Neural cell (in vitro differentiated cells): ENCODE measurements around the gene NPDC1. TPM values are rescaled to one million over a fixed set of nuclear protein-coding genes. Genes with fewer than 3 reads are reported as not detected.

ENCODE experiments used
- H2AFZ ChIP-seq: fragments of 200-600, 300-800 bp; sonication (generic), shearing (Covaris generic); 2 replicates; pipeline ENCODE4 v1.6.0; 2014; ENCODE audit warnings: low read depth, mild to moderate bottlenecking, antibody characterized with exemption, low read length, moderate library complexity
- H3F3A ChIP-seq: fragments of 200-600 bp; shearing (Covaris generic); 2 replicates; pipeline ENCODE4 v1.6.1; 2016; ENCODE audit warnings: mild to moderate bottlenecking, moderate library complexity, mixed read lengths, antibody characterized with exemption, low read length; ENCODE audit not compliant: insufficient read depth, poor library complexity, severe bottlenecking
- H3K27ac ChIP-seq: fragments of 200-600, 300-800 bp; sonication (generic), shearing (Covaris generic); 2 replicates; pipeline ENCODE4 v1.5.1; 2014; ENCODE audit warnings: mild to moderate bottlenecking, low read length, moderate library complexity
- H3K27me3 ChIP-seq: fragments of 300-800, 200-600 bp; sonication (generic), shearing (Covaris generic); 2 replicates; pipeline ENCODE4 v1.6.0; 2014; ENCODE audit warnings: mild to moderate bottlenecking, low read depth, low read length, moderate library complexity; ENCODE audit not compliant: insufficient read depth
- H3K36me3 ChIP-seq: fragments of 300-800, 200-600 bp; sonication (generic), shearing (Covaris generic); 2 replicates; pipeline ENCODE4 v1.5.1; 2014; ENCODE audit warnings: mild to moderate bottlenecking, antibody characterized with exemption, low read length, moderate library complexity; ENCODE audit not compliant: insufficient read depth
- H3K4me2 ChIP-seq: fragments of 300-800, 200-600 bp; sonication (generic), shearing (Covaris generic); 2 replicates; pipeline ENCODE4 v1.6.0; 2014; ENCODE audit warnings: mild to moderate bottlenecking, low read length
- H3K4me3 ChIP-seq: fragments of 300-800, 200-600 bp; sonication (generic), shearing (Covaris generic); 2 replicates; pipeline ENCODE4 v1.5.1; 2014; ENCODE audit warnings: mild to moderate bottlenecking, low read length, moderate library complexity
- H3K79me2 ChIP-seq: fragments of 200-600 bp; shearing (Covaris generic); replicated peaks from 2 replicates; pipeline ENCODE4 v1.6.0; 2014; ENCODE audit warnings: mild to moderate bottlenecking, low read length, moderate library complexity; ENCODE audit not compliant: insufficient read depth
- H3K9ac ChIP-seq: fragments of 300-800, 200-600 bp; sonication (generic), shearing (Covaris generic); 2 replicates; pipeline ENCODE4 v1.6.1; 2016; ENCODE audit warnings: mild to moderate bottlenecking, low read length, mixed read lengths
- H3K9me2 ChIP-seq: fragments of 200-600 bp; shearing (Covaris generic); 2 replicates; pipeline ENCODE4 v1.6.1; 2016; ENCODE audit warnings: mild to moderate bottlenecking, low read length, mixed read lengths; ENCODE audit not compliant: insufficient read depth
- H3K9me3 ChIP-seq: fragments of 200-600, 300-800 bp; sonication (generic), shearing (Covaris generic); 2 replicates; pipeline ENCODE4 v1.6.1; 2016; ENCODE audit warnings: mild to moderate bottlenecking, mixed run types, low read length, moderate library complexity, mixed read lengths
- H4K20me1 ChIP-seq: fragments of 200-600 bp; shearing (Covaris generic); 2 replicates; pipeline ENCODE4 v1.6.1; 2016; ENCODE audit warnings: mild to moderate bottlenecking, mixed run types; ENCODE audit not compliant: insufficient read depth
- EP300 ChIP-seq: fragments of 450-650 bp; conservative IDR thresholded peaks from 2 replicates; pipeline ENCODE4 v1.6.1; 2014; ENCODE audit warnings: antibody characterized with exemption, mild to moderate bottlenecking, moderate library complexity; ENCODE audit not compliant: poor library complexity, severe bottlenecking
- EZH2 ChIP-seq: fragments of 200-600, 300-800 bp; shearing (Covaris generic), sonication (generic); IDR thresholded peaks from 2 replicates; pipeline ENCODE4 v1.6.1; 2014; ENCODE audit warnings: antibody characterized with exemption, low read length, borderline replicate concordance, mild to moderate bottlenecking; ENCODE audit not compliant: insufficient read depth, poor library complexity, severe bottlenecking
- MXI1 ChIP-seq: fragments of 450-650 bp; conservative IDR thresholded peaks from 2 replicates; pipeline ENCODE4 v1.6.1; 2014; ENCODE audit warnings: antibody characterized with exemption, mild to moderate bottlenecking; ENCODE audit not compliant: poor library complexity, severe bottlenecking
- POLR2AphosphoS5 ChIP-seq: IDR thresholded peaks from 2 replicates; pipeline ENCODE4 v1.6.1; 2012
- RAD21 ChIP-seq: fragments of 450-650 bp; conservative IDR thresholded peaks from 2 replicates; pipeline ENCODE4 v1.6.1; 2014; ENCODE audit warnings: antibody characterized with exemption, mild to moderate bottlenecking, moderate library complexity
- REST ChIP-seq: IDR thresholded peaks from 2 replicates; pipeline ENCODE4 v1.6.1; 2012; ENCODE audit warnings: borderline replicate concordance
- SMC3 ChIP-seq: fragments of 450-650 bp; conservative IDR thresholded peaks from 2 replicates; pipeline ENCODE4 v1.6.1; 2014; ENCODE audit warnings: antibody characterized with exemption, mild to moderate bottlenecking, moderate library complexity; ENCODE audit not compliant: poor library complexity
- TAF1 ChIP-seq: IDR thresholded peaks from 2 replicates; pipeline ENCODE4 v1.6.1; 2012; ENCODE audit warnings: low read depth
- polyA plus RNA-seq: library from polyadenylated mRNA; depleted of rRNA; stranded (reverse); fragments of >200 nt; gene quantifications from 2 replicates; pipeline ENCODE4 v1.2.3, GENCODE V29; 2014
- TF ChIP-seq, protein P1 (sequence below): fragments of 450-650 bp; IDR thresholded peaks from 2 replicates; pipeline ENCODE4 v1.5.1; 2014; ENCODE audit warnings: antibody characterized with exemption, mild to moderate bottlenecking, moderate library complexity; ENCODE audit not compliant: poor library complexity, severe bottlenecking

NPDC1 gene
- polyA plus RNA-seq, 1 donor from 2014 or later: 161 TPM

- Histone ChIP-seq H3K79me2 (peaks cover 3% of the 10 kb centered on the region), H3K9ac (no peak overlapping the region), H3K4me3 (no peak overlapping the region), H3K9me2 (no peaks in the 10 kb centered on the region), H3K27me3 (peaks cover 33% of the 10 kb centered on the region), H2AFZ (no peak overlapping the region), H3K36me3 (no peaks in the 10 kb centered on the region), H3K4me2 (no peak overlapping the region), H3K9me3 (no peaks in the 10 kb centered on the region), H4K20me1 (no peaks in the 10 kb centered on the region), H3F3A (no peaks in the 10 kb centered on the region), H3K27ac (no peak overlapping the region)
- TF ChIP-seq MXI1 (no peak), EZH2 (no peak), TAF1 (no peak), REST (no peak), RAD21 (no peak), EP300 (no peak), SMC3 (no peak), POLR2AphosphoS5 (no peak)
- TF ChIP-seq, protein P1, sequence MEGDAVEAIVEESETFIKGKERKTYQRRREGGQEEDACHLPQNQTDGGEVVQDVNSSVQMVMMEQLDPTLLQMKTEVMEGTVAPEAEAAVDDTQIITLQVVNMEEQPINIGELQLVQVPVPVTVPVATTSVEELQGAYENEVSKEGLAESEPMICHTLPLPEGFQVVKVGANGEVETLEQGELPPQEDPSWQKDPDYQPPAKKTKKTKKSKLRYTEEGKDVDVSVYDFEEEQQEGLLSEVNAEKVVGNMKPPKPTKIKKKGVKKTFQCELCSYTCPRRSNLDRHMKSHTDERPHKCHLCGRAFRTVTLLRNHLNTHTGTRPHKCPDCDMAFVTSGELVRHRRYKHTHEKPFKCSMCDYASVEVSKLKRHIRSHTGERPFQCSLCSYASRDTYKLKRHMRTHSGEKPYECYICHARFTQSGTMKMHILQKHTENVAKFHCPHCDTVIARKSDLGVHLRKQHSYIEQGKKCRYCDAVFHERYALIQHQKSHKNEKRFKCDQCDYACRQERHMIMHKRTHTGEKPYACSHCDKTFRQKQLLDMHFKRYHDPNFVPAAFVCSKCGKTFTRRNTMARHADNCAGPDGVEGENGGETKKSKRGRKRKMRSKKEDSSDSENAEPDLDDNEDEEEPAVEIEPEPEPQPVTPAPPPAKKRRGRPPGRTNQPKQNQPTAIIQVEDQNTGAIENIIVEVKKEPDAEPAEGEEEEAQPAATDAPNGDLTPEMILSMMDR: no peak
Measured at GRCh38 chr9:137084526-137084925, 38.5 kb upstream of the NPDC1 start.

- H3K27me3 ChIP-seq: peaks cover 43% of the 10 kb centered on the region
Measured at GRCh38 chr9:137083394-137084004, 37.5 kb upstream of the NPDC1 start.

More at GRCh38 chr9:137083394-137084004, 37.5 kb upstream of the NPDC1 start:
- Histone ChIP-seq H3K9ac (no peak overlapping the region), H3K9me3 (no peaks in the 10 kb centered on the region), H3K9me2 (no peaks in the 10 kb centered on the region), H3K27ac (no peak overlapping the region), H3K36me3 (no peaks in the 10 kb centered on the region), H4K20me1 (no peaks in the 10 kb centered on the region), H3K4me2 (no peak overlapping the region), H2AFZ (no peak overlapping the region), H3K4me3 (no peak overlapping the region), H3K79me2 (peaks cover 3% of the 10 kb centered on the region), H3F3A (no peaks in the 10 kb centered on the region)
- no peak for TF ChIP-seq TAF1
- no peak for TF ChIP-seq EP300
- no peak for TF ChIP-seq RAD21
- TF ChIP-seq MXI1: no peak
- TF ChIP-seq POLR2AphosphoS5: no peak
- TF ChIP-seq, protein P1: no peak
- TF ChIP-seq REST: no peak
- TF ChIP-seq EZH2: no peak
- no peak for TF ChIP-seq SMC3
